22Rv1 (cell line): ENCODE data around the gene B9D2.

Source experiments
- CTCF ChIP-seq: fragments of 450-650 bp; IDR thresholded peaks from 2 replicates; pipeline ENCODE4 v1.5.1; 2017; ENCODE audit warnings: mild to moderate bottlenecking
- ZFX ChIP-seq: fragments of 450-650 bp; IDR thresholded peaks from 2 replicates; pipeline ENCODE4 v1.6.1; 2017; ENCODE audit warnings: antibody characterized with exemption, borderline replicate concordance

DNA sequence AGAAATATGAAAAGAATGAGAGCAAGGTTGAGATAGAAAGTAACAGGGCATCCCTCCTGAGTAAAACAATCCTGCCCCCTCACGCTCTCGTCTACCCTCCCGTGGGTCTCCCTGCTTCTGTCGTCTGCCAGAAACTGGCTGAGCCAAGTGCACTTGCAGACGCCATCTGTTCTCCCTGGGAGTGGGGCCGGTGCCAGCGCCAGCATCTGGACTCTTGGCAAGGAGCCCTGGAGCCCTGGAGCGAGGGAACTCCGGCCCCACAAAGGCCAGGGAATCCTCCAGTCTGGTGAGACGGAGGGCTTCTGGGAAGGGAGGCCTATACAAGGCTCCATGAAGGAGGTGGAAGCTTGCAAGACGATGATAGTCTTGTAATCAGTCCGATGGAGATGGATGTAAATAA, 10.0 kb upstream of the B9D2 start:
- TF ChIP-seq CTCF, result no peak
- no peak for TF ChIP-seq ZFX
